CD4-positive, alpha-beta T cell treated with Interleukin-2 at 100 ng/mL for 4 hours (primary cell): ENCODE results near the gene ARV1.
"Not testable (repeated sequence)": the region's sequence is repeated elsewhere in the genome, so short reads cannot be mapped to it uniquely, and the experiment has no call there.

Source experiments
- DNase-seq: peaks from one replicate; pipeline ENCODE4 v3.0.0-alpha.2; 2020; ENCODE audit warnings: low spot score

ARV1 gene

GRCh38 chr1:231041719-231042261 lies 62.9 kb downstream of the ARV1 start:
- no peak for DNase-seq

- no peak for DNase-seq
Measured at GRCh38 chr1:231044588-231044987, 65.7 kb downstream of the ARV1 start.

GRCh38 chr1:231045286-231045685 lies 66.4 kb downstream of the ARV1 start:
- no peak for DNase-seq

GRCh38 chr1:231045921-231046729 lies 67.2 kb downstream of the ARV1 start:
- not testable (repeated sequence) for DNase-seq

- no peak for DNase-seq
Measured at GRCh38 chr1:231046730-231047395, 68.0 kb downstream of the ARV1 start.

GRCh38 chr1:231047529-231047928 lies 68.6 kb downstream of the ARV1 start:
- DNase-seq = not testable (repeated sequence)

- not testable (repeated sequence) for DNase-seq
Measured at GRCh38 chr1:231048419-231048818, 69.5 kb downstream of the ARV1 start.

- DNase-seq = no peak
Measured at GRCh38 chr1:231049121-231049979, 70.5 kb downstream of the ARV1 start.
